Caco-2 (cell line): ENCODE data around the gene TRIO. TPM values are rescaled to one million over a fixed set of nuclear protein-coding genes. Genes with fewer than 3 reads are reported as not detected.

ENCODE experiments used
- BruUV-seq: library from RNA; stranded (reverse); fragments of 400-500 nt; replicated peaks from 2 replicates; lab custom pipeline; 2021; lab: Mats Ljungman, UMichigan
- CTCF ChIA-PET: fragments of 300-600 bp; sonication (Branson Sonifier 250); formaldehyde crosslinking; loops from one replicate; lab custom pipeline; 2022; ENCODE audit warnings: antibody characterized with exemption; lab: Charles Lee
- POLR2A ChIA-PET: fragments of 300-600 bp; sonication (Branson Sonifier 250); formaldehyde crosslinking; loops from one replicate; lab custom pipeline; 2022; ENCODE audit warnings: antibody characterized with exemption; lab: Charles Lee
- DNase-seq, 2 experiments: peaks; one replicate each; pipeline versions ENCODE4 v3.0.0 to v3.0.0-alpha.2; 2020 to 2022
- H3K27me3 ChIP-seq: replicated peaks from 2 replicates; pipeline ENCODE4 v1.6.0; 2011; ENCODE audit warnings: low read length; ENCODE audit not compliant: control insufficient read depth, insufficient read depth
- H3K36me3 ChIP-seq: 2 replicates; pipeline ENCODE4 v1.5.1; 2011; ENCODE audit warnings: low read length; ENCODE audit not compliant: control insufficient read depth, insufficient read depth
- H3K4me1 ChIP-seq: fragments of 250-450 bp; sonication (Bioruptor Pico); 2 replicates; pipeline ENCODE4 v1.5.1; 2020; ENCODE audit warnings: mild to moderate bottlenecking
- H3K4me3 ChIP-seq: 2 replicates; pipeline ENCODE4 v1.5.1; 2011; ENCODE audit warnings: low read depth, mild to moderate bottlenecking, control low read depth, low read length
- H3K9me3 ChIP-seq: fragments of 250-450 bp; sonication (Bioruptor Pico); 2 replicates; pipeline ENCODE4 v1.5.1; 2020; ENCODE audit warnings: mild to moderate bottlenecking, moderate library complexity
- H3K27ac Mint-ChIP-seq: one replicate; pipeline ENCODE4 v1.8.0; 2022; ENCODE audit warnings: mixed read lengths; ENCODE audit not compliant: unreplicated experiment
- H3K27me3 Mint-ChIP-seq: one replicate; pipeline ENCODE4 v1.8.0; 2022; ENCODE audit warnings: mixed read lengths; ENCODE audit not compliant: insufficient read depth, unreplicated experiment
- H3K36me3 Mint-ChIP-seq: one replicate; pipeline ENCODE4 v1.8.0; 2022; ENCODE audit warnings: mild to moderate bottlenecking, mixed read lengths; ENCODE audit not compliant: insufficient read depth, unreplicated experiment
- H3K4me1 Mint-ChIP-seq: one replicate; pipeline ENCODE4 v1.8.0; 2022; ENCODE audit warnings: low read depth, mixed read lengths; ENCODE audit not compliant: unreplicated experiment
- H3K4me3 Mint-ChIP-seq: one replicate; pipeline ENCODE4 v1.8.0; 2022; ENCODE audit warnings: mild to moderate bottlenecking, moderate library complexity, mixed read lengths; ENCODE audit not compliant: unreplicated experiment
- H3K9me3 Mint-ChIP-seq: one replicate; pipeline ENCODE4 v1.8.0; 2022; ENCODE audit warnings: mixed read lengths; ENCODE audit not compliant: unreplicated experiment
- intact Hi-C: fragments of 100-400 bp; cut with micrococcal nuclease; formaldehyde crosslinking; loops from one replicate; pipeline ENCODE4 v1.10.0; 2022; ENCODE audit not compliant: unreplicated experiment
- total RNA-seq: library from RNA; stranded (reverse); gene quantifications from 2 replicates; pipeline ENCODE4 v1.2.3, GENCODE V29; 2022
- TF ChIP-seq, protein P1 (sequence below), 2 experiments: fragments of 200-600 bp in 1 of 2; IDR thresholded peaks; 1 replicate in 1 of 2; 2 replicates in 1 of 2; pipeline versions ENCODE4 v1.5.1 to v1.8.0; 2011 to 2022; ENCODE audit warnings: antibody characterized with exemption in 1 of 2, control low read depth in 1 of 2, inconsistent platforms in 1 of 2, low read depth in 1 of 2, low read length in 1 of 2, mild to moderate bottlenecking in 1 of 2, moderate library complexity in 1 of 2; ENCODE audit not compliant: insufficient read depth in 1 of 2, severe bottlenecking in 1 of 2, unreplicated experiment in 1 of 2

The TRIO gene
- total RNA-seq, 1 experiment from 2014 or later, result 92.0 TPM

DNA sequence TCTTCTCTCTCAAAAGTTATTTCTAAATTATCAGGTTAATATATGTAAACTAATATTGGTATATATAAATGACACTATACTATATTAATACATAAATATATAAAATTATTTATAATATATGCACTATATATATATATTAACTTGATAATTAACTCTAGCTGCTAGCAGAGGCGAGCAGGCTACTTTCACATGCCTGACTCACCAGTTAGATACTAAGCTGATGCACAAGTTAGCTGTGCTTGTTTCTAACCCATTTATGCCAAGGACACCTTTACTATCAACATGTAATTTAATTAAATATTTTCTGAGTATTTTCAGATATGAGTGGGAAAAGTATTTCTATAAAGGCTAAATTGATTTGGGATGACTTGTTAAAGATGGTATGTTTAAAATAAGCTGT, 70.1 kb downstream of the TRIO start:
- Histone ChIP-seq H3K36me3 (no peaks in the 10 kb centered on the region), H3K4me1 (peaks cover 32% of the 10 kb centered on the region), H3K9me3 (no peaks in the 10 kb centered on the region), H3K27me3 (no peaks in the 10 kb centered on the region), H3K4me3 (no peak overlapping the region)
- ChIA-PET CTCF (no interaction called here), POLR2A (no interaction called here)
- no TSS peak for BruUV-seq
- H3K27me3 Mint-ChIP-seq, result no peaks in the 10 kb centered on the region
- H3K9me3 Mint-ChIP-seq, result no peaks in the 10 kb centered on the region
- peak overlapping the region; percentile 63 for H3K27ac Mint-ChIP-seq
- TF ChIP-seq, protein P1, sequence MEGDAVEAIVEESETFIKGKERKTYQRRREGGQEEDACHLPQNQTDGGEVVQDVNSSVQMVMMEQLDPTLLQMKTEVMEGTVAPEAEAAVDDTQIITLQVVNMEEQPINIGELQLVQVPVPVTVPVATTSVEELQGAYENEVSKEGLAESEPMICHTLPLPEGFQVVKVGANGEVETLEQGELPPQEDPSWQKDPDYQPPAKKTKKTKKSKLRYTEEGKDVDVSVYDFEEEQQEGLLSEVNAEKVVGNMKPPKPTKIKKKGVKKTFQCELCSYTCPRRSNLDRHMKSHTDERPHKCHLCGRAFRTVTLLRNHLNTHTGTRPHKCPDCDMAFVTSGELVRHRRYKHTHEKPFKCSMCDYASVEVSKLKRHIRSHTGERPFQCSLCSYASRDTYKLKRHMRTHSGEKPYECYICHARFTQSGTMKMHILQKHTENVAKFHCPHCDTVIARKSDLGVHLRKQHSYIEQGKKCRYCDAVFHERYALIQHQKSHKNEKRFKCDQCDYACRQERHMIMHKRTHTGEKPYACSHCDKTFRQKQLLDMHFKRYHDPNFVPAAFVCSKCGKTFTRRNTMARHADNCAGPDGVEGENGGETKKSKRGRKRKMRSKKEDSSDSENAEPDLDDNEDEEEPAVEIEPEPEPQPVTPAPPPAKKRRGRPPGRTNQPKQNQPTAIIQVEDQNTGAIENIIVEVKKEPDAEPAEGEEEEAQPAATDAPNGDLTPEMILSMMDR (IDR thresholded peaks at IDR 0.05; ENCODE audit: insufficient read depth in 1 of 2, low read depth in 1 of 2, low read length in 1 of 2, severe bottlenecking in 1 of 2, unreplicated experiment in 1 of 2), result no peak
- no peak for DNase-seq
- H3K36me3 Mint-ChIP-seq, result peaks cover 15% of the 10 kb centered on the region
- intact Hi-C loops, result loop anchor here (5.0 kb wide), 1 partner anchor 54 kb away; no protein-coding TSS in a partner anchor
- no peak overlapping the region for H3K4me3 Mint-ChIP-seq
- H3K4me1 Mint-ChIP-seq, result peaks cover 47% of the 10 kb centered on the region

DNA sequence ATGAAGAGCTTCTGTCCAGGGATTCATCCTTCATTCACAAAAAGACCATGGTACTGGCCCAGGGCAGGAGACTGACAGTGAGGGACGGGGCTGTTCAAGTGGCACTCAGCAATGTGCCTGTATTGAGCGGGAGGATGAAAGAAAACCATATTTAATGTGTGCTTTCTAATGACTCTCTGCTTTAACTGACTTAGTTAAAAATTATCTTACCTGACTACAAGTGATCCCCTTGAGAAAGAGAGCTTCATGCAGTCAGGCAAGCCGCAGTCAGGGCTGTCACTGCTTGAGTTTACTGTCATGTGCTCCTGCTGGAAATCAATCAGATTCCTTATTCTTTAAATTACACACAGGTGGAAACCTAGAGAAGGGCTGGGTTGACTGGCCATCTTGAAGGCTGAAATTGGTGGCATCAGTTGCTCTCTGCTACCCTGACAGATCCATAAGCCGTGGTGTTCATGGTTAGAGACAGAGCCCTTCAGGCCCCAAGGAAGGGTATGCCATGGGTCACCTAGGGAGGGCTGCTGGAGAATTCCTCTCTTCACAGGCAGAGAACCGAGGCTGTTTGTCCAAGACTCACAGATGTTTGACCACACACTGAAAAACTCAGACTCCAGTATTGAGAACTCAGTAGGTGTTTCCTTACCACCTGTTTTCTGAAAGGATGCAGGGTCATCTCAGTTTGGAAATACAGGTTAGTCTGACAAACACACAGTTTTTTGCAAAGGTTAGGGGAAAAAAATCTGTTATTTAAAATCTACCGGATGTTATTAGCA, 70.9 kb downstream of the TRIO start:
- H3K27me3 ChIP-seq, result no peaks in the 10 kb centered on the region
- ChIA-PET CTCF (interaction anchor here (0.6 kb wide), 1 partner anchor 60 kb away, joined by 3 read pairs; no protein-coding TSS in a partner anchor), POLR2A (no interaction called here)
- Mint-ChIP-seq H3K27me3 (no peaks in the 10 kb centered on the region), H3K4me1 (peaks cover 48% of the 10 kb centered on the region), H3K36me3 (peaks cover 15% of the 10 kb centered on the region), H3K9me3 (no peaks in the 10 kb centered on the region), H3K4me3 (no peak overlapping the region), H3K27ac (no peak overlapping the region)
- BruUV-seq, result no TSS peak
- TF ChIP-seq, protein P1 (IDR thresholded peaks at IDR 0.05; ENCODE audit: insufficient read depth in 1 of 2, low read depth in 1 of 2, low read length in 1 of 2, severe bottlenecking in 1 of 2, unreplicated experiment in 1 of 2), result no peak
- H3K4me1 ChIP-seq, result peaks cover 24% of the 10 kb centered on the region
- intact Hi-C loops, result loop anchor here (5.0 kb wide), 1 partner anchor 53 kb away; no protein-coding TSS in a partner anchor
- H3K36me3 ChIP-seq, result no peaks in the 10 kb centered on the region
- no peak for DNase-seq
- no peak overlapping the region for H3K4me3 ChIP-seq
- H3K9me3 ChIP-seq, result no peaks in the 10 kb centered on the region

DNA sequence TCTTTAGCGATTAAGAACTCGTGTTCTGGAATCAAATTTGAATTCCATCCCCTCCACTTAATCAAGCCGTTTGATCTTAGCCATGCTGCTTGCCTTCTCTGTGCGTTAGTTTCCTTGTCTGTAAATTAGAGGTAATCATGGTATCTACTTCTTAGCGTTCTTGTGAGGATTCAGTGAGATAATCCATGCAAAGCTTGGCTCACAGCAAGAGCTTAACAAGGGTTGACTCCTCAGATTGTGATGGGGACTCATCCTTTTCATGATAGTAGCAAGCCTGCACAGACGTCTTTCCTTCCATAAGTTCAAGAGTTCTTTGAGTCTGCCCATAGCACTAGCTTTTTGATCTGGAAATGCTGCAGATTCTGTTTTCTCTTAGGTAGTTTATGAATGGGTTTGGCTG, 72.8 kb downstream of the TRIO start:
- H3K36me3 Mint-ChIP-seq, result peaks cover 11% of the 10 kb centered on the region
- TF ChIP-seq, protein P1 (IDR thresholded peaks at IDR 0.05; ENCODE audit: insufficient read depth in 1 of 2, low read depth in 1 of 2, low read length in 1 of 2, severe bottlenecking in 1 of 2, unreplicated experiment in 1 of 2), result no peak
- peaks cover 20% of the 10 kb centered on the region for H3K4me1 ChIP-seq
- no peak overlapping the region for H3K27ac Mint-ChIP-seq
- CTCF ChIA-PET, result no interaction called here
- intact Hi-C loops, result no loop called here
- no peaks in the 10 kb centered on the region for H3K9me3 ChIP-seq
- no TSS peak for BruUV-seq
- H3K9me3 Mint-ChIP-seq, result no peaks in the 10 kb centered on the region
- H3K4me3 Mint-ChIP-seq, result no peak overlapping the region
- DNase-seq, result no peak
- H3K27me3 ChIP-seq, result no peaks in the 10 kb centered on the region
- no peaks in the 10 kb centered on the region for H3K27me3 Mint-ChIP-seq
- no peak overlapping the region for H3K4me3 ChIP-seq
- POLR2A ChIA-PET, result interaction anchor here (0.7 kb wide), 1 partner anchor 31 kb away, joined by 4 read pairs; no protein-coding TSS in a partner anchor
- peaks cover 43% of the 10 kb centered on the region for H3K4me1 Mint-ChIP-seq
- H3K36me3 ChIP-seq, result no peaks in the 10 kb centered on the region
